Measurements from ENCODE around the gene ANXA6.

Gene ANXA6

GRCh38 chr5:151191661-151192060 lies 34.1 kb upstream of the ANXA6 start:
- H3K9me3 ChIP-seq, result no peaks in the 10 kb centered on the region
- H3K27me3 ChIP-seq, result no peaks in the 10 kb centered on the region; the same call in 1 of the 2 replicates
- TF ChIP-seq, protein P1, sequence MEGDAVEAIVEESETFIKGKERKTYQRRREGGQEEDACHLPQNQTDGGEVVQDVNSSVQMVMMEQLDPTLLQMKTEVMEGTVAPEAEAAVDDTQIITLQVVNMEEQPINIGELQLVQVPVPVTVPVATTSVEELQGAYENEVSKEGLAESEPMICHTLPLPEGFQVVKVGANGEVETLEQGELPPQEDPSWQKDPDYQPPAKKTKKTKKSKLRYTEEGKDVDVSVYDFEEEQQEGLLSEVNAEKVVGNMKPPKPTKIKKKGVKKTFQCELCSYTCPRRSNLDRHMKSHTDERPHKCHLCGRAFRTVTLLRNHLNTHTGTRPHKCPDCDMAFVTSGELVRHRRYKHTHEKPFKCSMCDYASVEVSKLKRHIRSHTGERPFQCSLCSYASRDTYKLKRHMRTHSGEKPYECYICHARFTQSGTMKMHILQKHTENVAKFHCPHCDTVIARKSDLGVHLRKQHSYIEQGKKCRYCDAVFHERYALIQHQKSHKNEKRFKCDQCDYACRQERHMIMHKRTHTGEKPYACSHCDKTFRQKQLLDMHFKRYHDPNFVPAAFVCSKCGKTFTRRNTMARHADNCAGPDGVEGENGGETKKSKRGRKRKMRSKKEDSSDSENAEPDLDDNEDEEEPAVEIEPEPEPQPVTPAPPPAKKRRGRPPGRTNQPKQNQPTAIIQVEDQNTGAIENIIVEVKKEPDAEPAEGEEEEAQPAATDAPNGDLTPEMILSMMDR (IDR thresholded peaks at IDR 0.05; ENCODE audit: low read depth, low read length), result no peak
- H3K4me1 ChIP-seq, result no peaks in the 10 kb centered on the region
- DNase-seq, result no peak
- H3K4me3 ChIP-seq (ENCODE audit: low read depth, low read length), result no peak overlapping the region
- no peaks in the 10 kb centered on the region for H3K36me3 ChIP-seq

GRCh38 chr5:151189151-151189550 lies 31.6 kb upstream of the ANXA6 start:
- Histone ChIP-seq H3K4me1 (no peaks in the 10 kb centered on the region), H3K36me3 (no peaks in the 10 kb centered on the region), H3K4me3 (ENCODE audit: low read depth, low read length) (no peak overlapping the region), H3K27me3 (no peaks in the 10 kb centered on the region; the same call in 1 of the 2 replicates), H3K9me3 (no peaks in the 10 kb centered on the region)
- DNase-seq, result no peak
- TF ChIP-seq, protein P1 (IDR thresholded peaks at IDR 0.05; ENCODE audit: low read depth, low read length), result no peak

GRCh38 chr5:151186538-151186937 lies 29.0 kb upstream of the ANXA6 start:
- TF ChIP-seq, protein P1 (IDR thresholded peaks at IDR 0.05; ENCODE audit: low read depth, low read length), result no peak
- Histone ChIP-seq H3K4me1 (no peaks in the 10 kb centered on the region; the same call in 1 of the 2 replicates), H3K27me3 (no peaks in the 10 kb centered on the region; the same call in 1 of the 2 replicates), H3K4me3 (ENCODE audit: low read depth, low read length) (no peak overlapping the region), H3K36me3 (no peaks in the 10 kb centered on the region), H3K9me3 (no peaks in the 10 kb centered on the region)
- DNase-seq, result no peak

DNA sequence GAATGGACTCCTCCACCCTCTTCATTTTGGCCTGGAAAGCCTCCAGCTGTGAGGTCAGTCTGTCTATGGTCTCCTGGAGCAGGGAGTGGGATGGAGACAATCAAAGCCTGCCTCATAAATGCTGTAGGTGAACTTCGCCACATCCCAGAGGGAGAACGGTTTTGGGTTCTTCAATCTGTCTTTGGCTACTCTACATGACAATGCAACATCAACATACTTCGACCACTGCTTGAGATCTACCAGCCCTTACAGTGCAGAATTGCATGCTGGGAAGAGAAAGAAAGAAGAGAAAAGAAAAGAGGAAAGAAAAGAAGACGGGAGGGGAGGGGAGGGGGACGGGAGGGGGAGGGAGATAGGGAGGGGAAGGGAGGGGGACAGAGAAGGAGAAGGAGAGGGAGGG lies 28.5 kb upstream of the ANXA6 start:
- DNase-seq, result no peak
- H3K4me3 ChIP-seq (ENCODE audit: low read depth, low read length), result no peak overlapping the region
- no peaks in the 10 kb centered on the region; the same call in 1 of the 2 replicates for H3K27me3 ChIP-seq
- no peaks in the 10 kb centered on the region for H3K9me3 ChIP-seq
- no peaks in the 10 kb centered on the region for H3K36me3 ChIP-seq
- H3K4me1 ChIP-seq, result no peaks in the 10 kb centered on the region; the same call in 1 of the 2 replicates
- TF ChIP-seq, protein P1 (IDR thresholded peaks at IDR 0.05; ENCODE audit: low read depth, low read length), result no peak

DNA sequence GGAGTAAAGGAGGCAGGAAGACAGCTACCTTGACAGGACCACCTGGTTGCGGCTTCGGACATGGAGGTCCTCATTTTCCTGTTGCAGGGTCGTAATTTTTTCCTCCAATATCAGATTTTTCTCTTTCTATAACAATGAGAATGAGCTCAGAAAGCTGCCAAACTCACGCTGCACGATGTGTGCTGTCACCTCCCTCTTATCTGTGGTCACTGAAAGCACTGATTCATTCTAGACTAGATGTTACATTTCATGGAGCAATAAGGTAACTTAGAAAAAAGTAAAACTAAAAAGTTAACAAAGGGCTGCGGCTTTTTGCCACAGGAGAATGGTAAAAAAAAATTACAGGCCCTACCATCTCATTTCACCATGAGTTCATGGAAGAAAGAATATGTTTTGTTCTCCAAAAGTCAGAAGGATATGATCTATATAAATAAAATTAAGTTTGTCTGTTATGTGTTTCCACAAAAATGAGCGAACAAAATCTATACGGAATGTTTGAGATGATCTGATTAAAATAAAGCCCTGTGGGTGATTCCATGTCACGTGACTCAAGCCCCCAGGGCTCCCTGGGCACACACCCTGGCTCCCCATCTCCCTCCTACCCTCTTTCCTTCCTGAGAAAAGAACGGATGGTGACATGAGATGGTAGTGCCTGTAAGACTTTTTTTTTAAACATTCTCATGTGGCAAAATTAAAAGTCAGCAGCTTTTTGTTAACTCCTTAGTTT lies 26.9 kb upstream of the ANXA6 start:
- H3K4me3 ChIP-seq (ENCODE audit: low read depth, low read length), result no peak overlapping the region
- TF ChIP-seq, protein P1 (IDR thresholded peaks at IDR 0.05; ENCODE audit: low read depth, low read length), result no peak

More for the DNA sequence above, 26.9 kb upstream of the ANXA6 start:
- Histone ChIP-seq H3K36me3 (no peaks in the 10 kb centered on the region), H3K9me3 (no peaks in the 10 kb centered on the region), H3K27me3 (no peaks in the 10 kb centered on the region; the same call in 1 of the 2 replicates), H3K4me1 (no peaks in the 10 kb centered on the region; the same call in 1 of the 2 replicates)
- DNase-seq, result no peak

Data from BE2C (cell line).